GM23248 (cell line): Measurements from ENCODE around the gene DIAPH3.

Experiments used
- EZH2 ChIP-seq: fragments of 200-600 bp; sonication (generic); IDR thresholded peaks from 2 replicates; pipeline ENCODE4 v1.6.1; 2018; ENCODE audit warnings: antibody characterized with exemption, mild to moderate bottlenecking; ENCODE audit not compliant: insufficient read depth, poor library complexity, severe bottlenecking
- EZH2phosphoT487 ChIP-seq: fragments of 200-600 bp; sonication (generic); IDR thresholded peaks from 2 replicates; pipeline ENCODE4 v1.6.1; 2018; ENCODE audit warnings: antibody characterized with exemption, moderate library complexity, mild to moderate bottlenecking, low read depth; ENCODE audit not compliant: insufficient read depth

GRCh38 chr13:60095300-60095699 lies 68.4 kb downstream of the DIAPH3 start:
- no peak for TF ChIP-seq EZH2
- no peak for TF ChIP-seq EZH2phosphoT487
